HEK293 (cell line): ENCODE data around the gene SLC28A1.
A peak's percentile ranks its signal among the peaks of the same experiment; 100 is the strongest.

ENCODE experiments used
- CTCF ChIA-PET: fragments of 350-600 bp; formaldehyde crosslinking; extraction: SDS; loops from one replicate; lab custom pipeline; 2021; ENCODE audit warnings: antibody characterized with exemption; lab: Yijun Ruan, JAX
- POLR2A ChIA-PET: fragments of 300-600 bp; formaldehyde crosslinking; extraction: SDS; loops from one replicate; lab custom pipeline; 2020; ENCODE audit warnings: antibody characterized with exemption, inconsistent platforms; lab: Yijun Ruan, JAX
- H3K27ac ChIP-seq: fragments of 200-500 bp; sonication (Bioruptor generic); 2 replicates; pipeline ENCODE4 v1.5.1; 2014; ENCODE audit warnings: low read depth, low read length, control low read depth, inconsistent platforms; ENCODE audit errors: extremely low read depth
- H3K36me3 ChIP-seq, 2 experiments: fragments of 200-500 bp in 1 of 2; sonication (Bioruptor generic) in 1 of 2; 1 replicate in 1 of 2; 2 replicates in 1 of 2; pipeline ENCODE4 v1.5.1; 2014 to 2017; ENCODE audit warnings: inconsistent platforms in 2 of 2, low read length in 2 of 2; ENCODE audit not compliant: control insufficient read depth in 2 of 2, insufficient read depth in 1 of 2
- H3K4me1 ChIP-seq: fragments of 200-500 bp; sonication (Bioruptor generic); 2 replicates; pipeline ENCODE4 v1.5.1; 2014; ENCODE audit warnings: mild to moderate bottlenecking, low read length, inconsistent platforms; ENCODE audit not compliant: control insufficient read depth, insufficient read depth
- H3K4me3 ChIP-seq: 2 replicates; pipeline ENCODE4 v1.5.1; 2011; ENCODE audit warnings: low read depth, mild to moderate bottlenecking, control low read depth, low read length, moderate library complexity
- H3K9me3 ChIP-seq: fragments of 200-500 bp; sonication (Bioruptor generic); 2 replicates; pipeline ENCODE4 v1.5.1; 2014; ENCODE audit warnings: low read depth, low read length, inconsistent platforms; ENCODE audit not compliant: control insufficient read depth, insufficient read depth
- KLF1 ChIP-seq: fragments of 450-650 bp; formaldehyde crosslinking; IDR thresholded peaks from 2 replicates; pipeline ENCODE4 v1.5.1; 2016; ENCODE audit warnings: missing biosample characterization, missing genetic modification characterization
- ZBTB17 ChIP-seq: fragments of 450-650 bp; formaldehyde crosslinking; IDR thresholded peaks from 2 replicates; pipeline ENCODE4 v1.5.1; 2016; ENCODE audit warnings: missing biosample characterization, missing genetic modification characterization
- ZBTB20 ChIP-seq: fragments of 450-650 bp; formaldehyde crosslinking; IDR thresholded peaks from 2 replicates; pipeline ENCODE4 v1.5.1; 2016; ENCODE audit warnings: missing biosample characterization, missing genetic modification characterization
- ZNF184 ChIP-seq: fragments of 450-650 bp; IDR thresholded peaks from 2 replicates; pipeline ENCODE4 v1.5.1; 2018; ENCODE audit warnings: missing biosample characterization, mild to moderate bottlenecking, missing genetic modification characterization
- ZNF239 ChIP-seq: fragments of 450-650 bp; formaldehyde crosslinking; IDR thresholded peaks from 2 replicates; pipeline ENCODE4 v1.5.1; 2016; ENCODE audit warnings: missing biosample characterization, missing genetic modification characterization
- ZNF366 ChIP-seq: fragments of 450-650 bp; formaldehyde crosslinking; conservative IDR thresholded peaks from 2 replicates; pipeline ENCODE4 v1.5.1; 2016; ENCODE audit warnings: missing biosample characterization, missing genetic modification characterization
- ZNF404 ChIP-seq: fragments of 450-650 bp; formaldehyde crosslinking; IDR thresholded peaks from 2 replicates; pipeline ENCODE4 v1.5.1; 2017; ENCODE audit warnings: missing biosample characterization, missing genetic modification characterization
- ZNF416 ChIP-seq: fragments of 450-650 bp; formaldehyde crosslinking; IDR thresholded peaks from 2 replicates; pipeline ENCODE4 v1.5.1; 2016; ENCODE audit warnings: missing biosample characterization, missing genetic modification characterization
- ZNF501 ChIP-seq: fragments of 450-650 bp; formaldehyde crosslinking; IDR thresholded peaks from 2 replicates; pipeline ENCODE4 v1.5.1; 2016; ENCODE audit warnings: missing biosample characterization, missing genetic modification characterization
- ZSCAN30 ChIP-seq: fragments of 450-650 bp; IDR thresholded peaks from 2 replicates; pipeline ENCODE4 v1.5.1; 2018; ENCODE audit warnings: missing biosample characterization, mild to moderate bottlenecking, missing genetic modification characterization, moderate library complexity
- TF ChIP-seq, protein P1 (sequence below): fragments of 450-650 bp; formaldehyde crosslinking; IDR thresholded peaks from 2 replicates; pipeline ENCODE4 v1.5.1; 2017; ENCODE audit warnings: missing biosample characterization, missing genetic modification characterization
- TF ChIP-seq, protein P2 (sequence below): fragments of 450-650 bp; formaldehyde crosslinking; optimal IDR thresholded peaks from 2 replicates; pipeline ENCODE3; 2016; ENCODE audit warnings: missing biosample characterization, mild to moderate bottlenecking, missing genetic modification characterization

The SLC28A1 gene

DNA sequence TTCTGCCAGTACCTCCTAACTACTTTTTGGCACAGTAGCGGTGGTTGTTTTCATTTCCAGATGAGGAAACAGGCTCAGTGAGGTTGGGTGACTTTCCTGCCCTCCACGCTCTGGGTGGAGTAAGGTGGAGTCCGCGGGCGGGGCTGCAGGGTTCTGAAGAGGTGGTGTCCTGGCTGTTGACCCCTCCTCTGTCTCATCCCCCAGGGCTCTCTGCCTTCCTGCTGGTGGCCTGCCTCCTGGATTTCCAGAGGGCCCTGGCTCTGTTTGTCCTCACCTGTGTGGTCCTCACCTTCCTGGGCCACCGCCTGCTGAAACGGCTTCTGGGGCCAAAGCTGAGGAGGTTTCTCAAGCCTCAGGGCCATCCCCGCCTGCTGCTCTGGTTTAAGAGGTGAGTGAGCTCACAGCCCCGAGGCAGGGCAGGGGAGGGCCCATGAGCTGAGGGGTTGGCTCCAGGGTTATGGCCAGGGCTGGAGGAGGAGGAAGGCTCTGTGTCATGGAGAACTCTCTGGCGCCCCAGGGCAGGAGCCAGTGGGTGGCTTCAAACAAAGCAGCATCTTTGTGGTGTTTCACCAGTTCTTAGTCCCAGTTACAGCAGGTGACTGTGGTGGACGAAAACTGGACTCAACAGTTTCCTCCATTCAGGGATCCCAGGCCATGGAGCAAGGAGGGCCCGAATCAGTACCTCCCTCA is 10.4 kb downstream of the SLC28A1 start:
- Histone ChIP-seq H3K36me3 (no peaks in the 10 kb centered on the region), H3K4me1 (no peaks in the 10 kb centered on the region), H3K4me3 (no peak overlapping the region), H3K9me3 (no peaks in the 10 kb centered on the region), H3K27ac (no peak overlapping the region)
- TF ChIP-seq KLF1 (tag by site-specific recombination): peak; percentile 86
- no peak for TF ChIP-seq ZNF416
- no peak for TF ChIP-seq ZSCAN30 (tag by site-specific recombination)
- TF ChIP-seq, protein P1, sequence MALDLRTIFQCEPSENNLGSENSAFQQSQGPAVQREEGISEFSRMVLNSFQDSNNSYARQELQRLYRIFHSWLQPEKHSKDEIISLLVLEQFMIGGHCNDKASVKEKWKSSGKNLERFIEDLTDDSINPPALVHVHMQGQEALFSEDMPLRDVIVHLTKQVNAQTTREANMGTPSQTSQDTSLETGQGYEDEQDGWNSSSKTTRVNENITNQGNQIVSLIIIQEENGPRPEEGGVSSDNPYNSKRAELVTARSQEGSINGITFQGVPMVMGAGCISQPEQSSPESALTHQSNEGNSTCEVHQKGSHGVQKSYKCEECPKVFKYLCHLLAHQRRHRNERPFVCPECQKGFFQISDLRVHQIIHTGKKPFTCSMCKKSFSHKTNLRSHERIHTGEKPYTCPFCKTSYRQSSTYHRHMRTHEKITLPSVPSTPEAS (tag by site-specific recombination): no peak
- no peak for TF ChIP-seq ZNF404 (tag by site-specific recombination)
- TF ChIP-seq ZBTB20 (tag by site-specific recombination): 0 out of 2 replicates have a peak, but pooled peaks have one; percentile 37
- CTCF ChIA-PET: no interaction called here
- POLR2A ChIA-PET: interaction anchor here (0.5 kb wide), 1 partner anchor 137 kb away, joined by 4 read pairs; no protein-coding TSS in a partner anchor

DNA sequence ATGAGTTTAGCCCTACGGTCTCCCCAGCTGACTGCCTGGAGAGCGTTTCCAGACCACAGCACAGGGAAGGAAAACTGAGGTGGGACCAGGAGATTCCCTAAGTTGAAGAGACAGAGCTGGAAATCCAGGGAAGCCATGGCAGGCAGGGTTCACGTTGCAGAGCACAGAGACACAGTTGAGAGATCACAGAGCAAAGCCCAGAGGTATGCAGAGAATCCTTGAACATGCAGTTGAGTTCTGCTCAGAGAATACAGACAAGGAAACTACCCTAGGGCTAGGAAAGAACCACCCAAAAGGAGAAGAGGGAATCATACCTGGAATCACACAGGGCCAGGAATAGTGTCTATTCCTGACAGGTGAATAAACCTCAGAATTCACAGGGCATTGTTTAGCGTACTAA is 14.3 kb downstream of the SLC28A1 start:
- ChIA-PET POLR2A (interaction anchor here (1.1 kb wide), 1 partner anchor 8 kb away, joined by 3 read pairs; no protein-coding TSS in a partner anchor), CTCF (interaction anchor here (0.7 kb wide), 1 partner anchor 12 kb away, joined by 3 read pairs; no protein-coding TSS in a partner anchor)
- no peaks in the 10 kb centered on the region for H3K36me3 ChIP-seq
- TF ChIP-seq ZNF501 (tag by site-specific recombination): no peak
- peak; percentile 43; the same call in 1 of the 2 replicates for TF ChIP-seq ZBTB17 (tag by site-specific recombination)
- no peaks in the 10 kb centered on the region for H3K4me1 ChIP-seq
- no peak overlapping the region for H3K27ac ChIP-seq
- no peak overlapping the region for H3K4me3 ChIP-seq
- H3K9me3 ChIP-seq: no peaks in the 10 kb centered on the region

DNA sequence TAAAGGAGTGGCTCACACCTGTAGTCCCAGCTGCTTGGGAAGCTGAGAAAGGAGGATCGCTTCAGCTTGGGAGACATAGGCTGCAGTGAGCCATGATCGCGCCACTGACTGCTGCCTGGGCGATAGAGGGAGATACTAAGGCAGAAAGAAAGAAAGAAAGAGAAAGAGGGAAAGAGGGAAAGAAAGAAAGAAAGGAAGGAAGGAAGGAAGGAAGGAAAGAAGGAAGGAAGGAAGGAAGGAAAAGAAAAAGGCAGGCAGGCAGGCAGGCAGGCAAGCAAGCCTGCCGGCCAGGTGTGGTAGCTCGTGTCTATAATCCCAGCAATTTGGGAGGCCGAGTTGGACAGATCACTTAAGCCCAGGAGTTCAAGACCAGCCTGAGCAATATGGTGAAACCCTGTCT is 15.3 kb downstream of the SLC28A1 start:
- CTCF ChIA-PET: interaction anchor here (0.9 to 1.2 kb wide), 3 partner anchors 23 to 38 kb away, joined by 3 to 4 read pairs (median 3); no protein-coding TSS in a partner anchor
- Histone ChIP-seq H3K27ac (no peak overlapping the region), H3K4me1 (no peaks in the 10 kb centered on the region), H3K4me3 (no peak overlapping the region), H3K36me3 (no peaks in the 10 kb centered on the region)
- POLR2A ChIA-PET: no interaction called here
- TF ChIP-seq ZNF366 (tag by site-specific recombination) (peak; percentile 77), ZNF239 (no peak)
- TF ChIP-seq, all 188 proteins: peak for 1
- no peaks in the 10 kb centered on the region for H3K9me3 ChIP-seq

DNA sequence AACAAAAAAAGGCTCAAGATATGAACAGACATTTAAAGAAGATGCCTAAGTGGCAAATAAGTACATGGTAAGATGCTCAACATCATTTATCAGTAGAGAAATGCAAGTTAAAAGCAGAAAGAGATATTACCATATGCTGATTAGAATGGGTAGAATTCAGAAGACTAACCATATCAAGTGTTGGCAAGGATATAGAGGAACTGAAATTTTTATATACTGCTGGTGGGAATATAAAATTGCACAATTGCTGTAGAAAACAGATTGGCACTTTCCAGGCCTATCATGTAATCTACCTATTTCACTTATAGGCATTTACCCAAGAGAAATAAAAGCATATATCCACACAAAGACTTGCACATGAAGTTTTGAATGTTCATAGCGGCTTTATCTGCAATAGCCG is 17.1 kb downstream of the SLC28A1 start:
- no peaks in the 10 kb centered on the region for H3K4me1 ChIP-seq
- CTCF ChIA-PET: no interaction called here
- no peaks in the 10 kb centered on the region for H3K9me3 ChIP-seq
- peak; percentile 97 for TF ChIP-seq ZNF184 (tag by site-specific recombination)
- TF ChIP-seq, protein P2, sequence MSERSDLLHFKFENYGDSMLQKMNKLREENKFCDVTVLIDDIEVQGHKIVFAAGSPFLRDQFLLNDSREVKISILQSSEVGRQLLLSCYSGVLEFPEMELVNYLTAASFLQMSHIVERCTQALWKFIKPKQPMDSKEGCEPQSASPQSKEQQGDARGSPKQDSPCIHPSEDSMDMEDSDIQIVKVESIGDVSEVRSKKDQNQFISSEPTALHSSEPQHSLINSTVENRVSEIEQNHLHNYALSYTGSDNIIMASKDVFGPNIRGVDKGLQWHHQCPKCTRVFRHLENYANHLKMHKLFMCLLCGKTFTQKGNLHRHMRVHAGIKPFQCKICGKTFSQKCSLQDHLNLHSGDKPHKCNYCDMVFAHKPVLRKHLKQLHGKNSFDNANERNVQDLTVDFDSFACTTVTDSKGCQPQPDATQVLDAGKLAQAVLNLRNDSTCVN (tag by site-specific recombination): no peak
- POLR2A ChIA-PET: no interaction called here
- H3K4me3 ChIP-seq: no peak overlapping the region
- H3K27ac ChIP-seq: no peak overlapping the region
- no peaks in the 10 kb centered on the region for H3K36me3 ChIP-seq
